K562 (cell line): Measurements from ENCODE around the gene AP3M1. TPM values are rescaled to one million over a fixed set of nuclear protein-coding genes. Genes with fewer than 3 reads are reported as not detected.

Experiments used
- ATAC-seq: fragments of 200-7000 bp; cut with Tn5 transposase; 3 replicates; pipeline ENCODE4 v1.9.1; 2020; ENCODE audit warnings: moderate library complexity
- BruUV-seq: library from RNA; stranded (reverse); fragments of 400-500 nt; replicated peaks from 2 replicates; lab custom pipeline; 2021; lab: Mats Ljungman, UMichigan
- CTCF ChIA-PET: fragments of 300-600 bp; formaldehyde crosslinking; extraction: SDS; loops from one replicate; lab custom pipeline; 2021; ENCODE audit warnings: low intra/inter-chr PET ratio; lab: Yijun Ruan, JAX
- POLR2A ChIA-PET: fragments of 300-600, 350-650 bp; sonication (Branson Sonifier 250); formaldehyde crosslinking; extraction: SDS; loops from one replicate; lab custom pipeline; 2021; ENCODE audit warnings: antibody characterized with exemption, inconsistent platforms; lab: Yijun Ruan, JAX
- DNase-seq, 4 experiments: peaks; one replicate each; pipeline versions ENCODE4 v3.0.0 to v3.0.0-alpha.2; 2011 to 2018; ENCODE audit warnings: low spot score in 3 of 4, mixed read lengths in 3 of 4; ENCODE audit errors: extremely low read depth in 1 of 4
- FAIRE-seq: peaks from 2 replicates; lab custom pipeline; 2011; peaks lifted over from hg19 to GRCh38; lab: Jason Lieb, UNC
- H2AFZ ChIP-seq: 2 replicates; pipeline ENCODE4 v1.6.0; 2011; ENCODE audit warnings: low read depth, low read length, control low read depth, inconsistent platforms
- H3K27ac ChIP-seq: fragments of 200-600 bp; 3 replicates; pipeline ENCODE4 v1.8.0; 2011; ENCODE audit warnings: low read depth, mild to moderate bottlenecking, control low read depth, inconsistent platforms, low read length, moderate library complexity, mixed read lengths; ENCODE audit errors: extremely low read depth
- H3K27me3 ChIP-seq, 2 experiments: fragments of 300-600 bp in 1 of 2; 2 replicates in 1 of 2; 3 replicates in 1 of 2; pipeline versions ENCODE4 v1.6.0 to v1.8.0; 2011; ENCODE audit warnings: inconsistent platforms in 2 of 2, low read length in 2 of 2, mild to moderate bottlenecking in 1 of 2, mixed read lengths in 1 of 2, moderate library complexity in 1 of 2; ENCODE audit not compliant: control insufficient read depth in 2 of 2, insufficient read depth in 2 of 2
- H3K36me3 ChIP-seq: fragments of 300-600 bp; 3 replicates; pipeline ENCODE4 v1.8.0; 2011; ENCODE audit warnings: mild to moderate bottlenecking, low read length, inconsistent platforms; ENCODE audit not compliant: control insufficient read depth, insufficient read depth
- H3K4me1 ChIP-seq, 2 experiments: fragments of 200-600 bp in 1 of 2; replicated peaks in 1 of 2; 2 replicates in 1 of 2; 3 replicates in 1 of 2; pipeline versions ENCODE4 v1.5.1 to v1.8.0; 2011; ENCODE audit warnings: inconsistent platforms in 2 of 2, low read length in 2 of 2, mild to moderate bottlenecking in 1 of 2, mixed read lengths in 1 of 2, moderate library complexity in 1 of 2; ENCODE audit not compliant: control insufficient read depth in 2 of 2, insufficient read depth in 2 of 2
- H3K4me2 ChIP-seq: 2 replicates; pipeline ENCODE4 v1.6.1; 2011; ENCODE audit warnings: low read length, control low read depth, inconsistent platforms, mixed read lengths; ENCODE audit not compliant: insufficient read depth
- H3K4me3 ChIP-seq: fragments of 200-600 bp; sonication (generic), shearing (Covaris generic); 2 replicates; pipeline ENCODE4 v1.5.1; 2016; ENCODE audit warnings: control low read depth, inconsistent platforms
- H3K79me2 ChIP-seq: fragments of 200-600 bp; 3 replicates; pipeline ENCODE4 v1.8.0; 2011; ENCODE audit warnings: low read length, inconsistent platforms; ENCODE audit not compliant: control insufficient read depth, insufficient read depth
- H3K9ac ChIP-seq, 2 experiments: 2 replicates each; pipeline versions ENCODE4 v1.6.0 to v1.6.1; 2011; ENCODE audit warnings: low read depth in 2 of 2, low read length in 2 of 2, control low read depth in 1 of 2, inconsistent platforms in 1 of 2, mild to moderate bottlenecking in 1 of 2, mixed read lengths in 1 of 2; ENCODE audit not compliant: insufficient read depth in 1 of 2
- H3K9me1 ChIP-seq: one replicate; pipeline ENCODE4 v1.6.0; 2011; ENCODE audit warnings: inconsistent platforms, mild to moderate bottlenecking, low read length, moderate library complexity; ENCODE audit not compliant: control insufficient read depth, insufficient read depth
- H3K9me3 ChIP-seq: replicated peaks from 2 replicates; pipeline ENCODE4 v1.5.1; 2011; ENCODE audit warnings: low read depth, low read length, inconsistent platforms; ENCODE audit not compliant: control insufficient read depth, insufficient read depth
- H4K20me1 ChIP-seq: replicated peaks from 2 replicates; pipeline ENCODE4 v1.6.1; 2011; ENCODE audit warnings: low read length, inconsistent platforms, mixed read lengths; ENCODE audit not compliant: control insufficient read depth, insufficient read depth
- DIDO1 ChIP-seq: fragments of 450-650 bp; IDR thresholded peaks from 2 replicates; pipeline ENCODE4 v1.6.1; 2016; ENCODE audit warnings: low read depth, missing biosample characterization, missing genetic modification characterization
- E2F3 ChIP-seq: fragments of 250-450 bp; sonication (Bioruptor Pico); IDR thresholded peaks from 2 replicates; pipeline ENCODE4 v1.4.0; 2020; ENCODE audit warnings: mild to moderate bottlenecking
- E2F4 ChIP-seq: sonication (generic); formaldehyde crosslinking; IDR thresholded peaks from 2 replicates; pipeline ENCODE4 v1.8.0; 2022; ENCODE audit warnings: mild to moderate bottlenecking, low read depth, missing genetic modification reagents
- GABPB1 ChIP-seq: sonication (generic); formaldehyde crosslinking; IDR thresholded peaks from 2 replicates; pipeline ENCODE4 v1.8.0; 2022; ENCODE audit warnings: mild to moderate bottlenecking, missing genetic modification reagents
- IRF1 ChIP-seq: sonication (generic); formaldehyde crosslinking; IDR thresholded peaks from 2 replicates; pipeline ENCODE4 v1.8.0; 2022; ENCODE audit warnings: missing genetic modification reagents, mild to moderate bottlenecking, borderline replicate concordance
- IRF2 ChIP-seq: sonication (generic); formaldehyde crosslinking; IDR thresholded peaks from 2 replicates; pipeline ENCODE4 v1.8.1; 2022; ENCODE audit warnings: mild to moderate bottlenecking, missing genetic modification reagents
- KAT8 ChIP-seq: fragments of 450-650 bp; IDR thresholded peaks from 2 replicates; pipeline ENCODE4 v1.6.1; 2016; ENCODE audit warnings: low read depth, mild to moderate bottlenecking
- MECOM ChIP-seq: fragments of 250-450 bp; sonication (Bioruptor Pico); IDR thresholded peaks from 2 replicates; pipeline ENCODE4 v1.8.0; 2022; ENCODE audit warnings: inconsistent platforms
- MXI1 ChIP-seq: IDR thresholded peaks from 2 replicates; pipeline ENCODE4 v1.6.1; 2011; ENCODE audit warnings: low read depth, mild to moderate bottlenecking, improper control_type of control experiment, low read length
- MYBL2 ChIP-seq, 2 experiments: fragments of 450-650 bp in 1 of 2; sonication (generic) in 1 of 2; formaldehyde crosslinking in 1 of 2; IDR thresholded peaks; 2 replicates each; pipeline versions ENCODE4 v1.6.1 to v1.8.1; 2017 to 2022; ENCODE audit warnings: borderline replicate concordance in 1 of 2, inconsistent platforms in 1 of 2, low read depth in 1 of 2, mild to moderate bottlenecking in 1 of 2, missing genetic modification reagents in 1 of 2, moderate library complexity in 1 of 2
- NBN ChIP-seq: fragments of 450-650 bp; IDR thresholded peaks from 2 replicates; pipeline ENCODE4 v1.6.1; 2016; ENCODE audit warnings: low read depth, mild to moderate bottlenecking
- VEZF1 ChIP-seq: fragments of 200-800 bp; sonication (Bioruptor generic); IDR thresholded peaks from 2 replicates; pipeline ENCODE4 v1.6.1; 2017; ENCODE audit warnings: missing genetic modification characterization, missing compliant biosample characterization
- ZNF282 ChIP-seq: sonication (generic); formaldehyde crosslinking; IDR thresholded peaks from 2 replicates; pipeline ENCODE4 v1.8.1; 2023; ENCODE audit warnings: missing genetic modification reagents
- ZNF780A ChIP-seq: fragments of 250-450 bp; sonication (Bioruptor Pico); IDR thresholded peaks from 2 replicates; pipeline ENCODE4 v1.5.0; 2021; ENCODE audit warnings: mild to moderate bottlenecking
- ZNF79 ChIP-seq: fragments of 250-450 bp; sonication (Bioruptor Pico); IDR thresholded peaks from 2 replicates; pipeline ENCODE4 v1.4.0; 2020; ENCODE audit warnings: low read depth, mild to moderate bottlenecking, moderate library complexity
- ZZZ3 ChIP-seq: fragments of 450-650 bp; IDR thresholded peaks from 2 replicates; pipeline ENCODE4 v1.6.1; 2016; ENCODE audit warnings: antibody characterized with exemption, mild to moderate bottlenecking, moderate library complexity
- WGBS: fragments of 100-300 bp; shearing (Covaris generic); methylation state at CpG from one replicate; pipeline ENCODE4 v1.1.6; 2016; ENCODE audit warnings: low coverage, mixed read lengths; ENCODE audit not compliant: insufficient coverage; ENCODE audit errors: missing lambda C conversion rate; 5-methylcytosine and 5-hydroxymethylcytosine counted together
- in situ Hi-C: fragments of 300-500 bp; cut with MboI; formaldehyde crosslinking; loops from 4 replicates; pipeline ENCODE4 v1.15.0; 2018; ENCODE audit warnings: inconsistent platforms, mixed read lengths
- intact Hi-C: fragments of 100-400 bp; cut with micrococcal nuclease; formaldehyde crosslinking; loops from 2 replicates; pipeline ENCODE4 v1.14.2; 2022
- polyA plus RNA-seq, 8 experiments: library from polyadenylated mRNA; depleted of rRNA in 4 of 8; stranded (reverse) in 5 of 8; unstranded in 3 of 8; fragments of >200 nt; fragmentation: Nextera tagmentation in 2 of 8; fragmentation: Illumina TruSeq in 1 of 8; extraction: Ambion mirVana in 2 of 8; extraction: Trizol in 1 of 8; gene quantifications; 2 replicates each; pipeline versions ENCODE4 v1.2.1 to v1.2.3, GENCODE V29; 2011 to 2014; ENCODE audit warnings: inconsistent platforms in 1 of 8, missing spikeins in 1 of 8
- total RNA-seq, 7 experiments: library from RNA; depleted of rRNA in 6 of 7; stranded (reverse); fragments of >200 nt in 6 of 7; fragmentation: Illumina TruSeq in 2 of 7; extraction: Trizol in 2 of 7; gene quantifications; 2 replicates each; pipeline versions ENCODE4 v1.2.1 to v1.2.3, GENCODE V29; 2011 to 2021; ENCODE audit warnings: low replicate concordance in 1 of 7

AP3M1 gene
- total and polyA plus RNA-seq, 9 of the 15 experiments (the other 6 are each of a cell fraction or from before 2014, with no cell fraction given): 44.3 to 135 (median 67.6) TPM

GRCh38 chr10:74194999-74195398 is 44.4 kb upstream of the AP3M1 start (continued):
- TF ChIP-seq MYBL2 (IDR thresholded peaks at IDR 0.05; ENCODE audit: low read depth): no peak
- TF ChIP-seq MYBL2 (CRISPR knock-in tag; IDR thresholded peaks at IDR 0.05; ENCODE audit: borderline replicate concordance): no peak
- TF ChIP-seq NBN: no peak
- TF ChIP-seq MXI1: no peak
- TF ChIP-seq IRF1 (CRISPR knock-in tag): no peak
- TF ChIP-seq ZZZ3: no peak
- TF ChIP-seq KAT8: no peak
- TF ChIP-seq, all 486 proteins: peak for 0

GRCh38 chr10:74194545-74194944 is 43.9 kb upstream of the AP3M1 start:
- no peak for DNase-seq
- Histone ChIP-seq H3K4me2 (no peak overlapping the region), H3K4me1 (peaks cover 4 to 7% of the 10 kb centered on the region in 2 experiments; a peak in 2 of 5 replicates), H3K9me1 (no peaks in the 10 kb centered on the region), H3K9me3 (no peaks in the 10 kb centered on the region), H3K9ac (no peak overlapping the region), H3K36me3 (no peaks in the 10 kb centered on the region), H4K20me1 (no peaks in the 10 kb centered on the region), H3K27ac (no peak overlapping the region), H2AFZ (no peak overlapping the region), H3K79me2 (peaks cover 87% of the 10 kb centered on the region), H3K4me3 (no peak overlapping the region), H3K27me3 (no peaks in the 10 kb centered on the region)
- in situ Hi-C loops: no loop called here
- ATAC-seq: no peak
- FAIRE-seq: no peak
- no TSS peak for BruUV-seq
- ChIA-PET CTCF (no interaction called here), POLR2A (interaction anchor here (0.6 to 4.4 kb wide), 2 partner anchors 12 to 20 kb away, joined by 3 to 16 read pairs; no protein-coding TSS in a partner anchor)
- intact Hi-C loops: no loop called here
- WGBS: 52% methylated on average over 3 of the region's 3 CpGs
- TF ChIP-seq GABPB1 (CRISPR knock-in tag) (no peak), ZNF79 (CRISPR knock-in tag) (no peak), DIDO1 (tag) (no peak), ZNF780A (no peak), E2F4 (CRISPR knock-in tag) (no peak), MECOM (CRISPR knock-in tag) (no peak), VEZF1 (CRISPR knock-in tag) (no peak), E2F3 (CRISPR knock-in tag) (no peak), ZNF282 (CRISPR knock-in tag) (no peak), IRF2 (CRISPR knock-in tag) (no peak)
